AG10803 (cell line): ENCODE results near the gene JPH3.

Experiments
- DNase-seq: peaks from one replicate; pipeline ENCODE4 v3.0.0; 2010; ENCODE audit warnings: low read depth
- H3K4me3 ChIP-seq: 2 replicates; pipeline ENCODE4 v1.5.1; 2011; ENCODE audit warnings: mild to moderate bottlenecking, low read length, control low read depth
- TF ChIP-seq, protein P1 (sequence below): conservative IDR thresholded peaks from 2 replicates; pipeline ENCODE4 v1.5.1; 2011; ENCODE audit warnings: mild to moderate bottlenecking, low read length, control low read depth, inconsistent platforms

Gene JPH3

GRCh38 chr16:87687126-87687910 is 85.0 kb downstream of the JPH3 start:
- peak; percentile 29 for DNase-seq
- TF ChIP-seq, protein P1, sequence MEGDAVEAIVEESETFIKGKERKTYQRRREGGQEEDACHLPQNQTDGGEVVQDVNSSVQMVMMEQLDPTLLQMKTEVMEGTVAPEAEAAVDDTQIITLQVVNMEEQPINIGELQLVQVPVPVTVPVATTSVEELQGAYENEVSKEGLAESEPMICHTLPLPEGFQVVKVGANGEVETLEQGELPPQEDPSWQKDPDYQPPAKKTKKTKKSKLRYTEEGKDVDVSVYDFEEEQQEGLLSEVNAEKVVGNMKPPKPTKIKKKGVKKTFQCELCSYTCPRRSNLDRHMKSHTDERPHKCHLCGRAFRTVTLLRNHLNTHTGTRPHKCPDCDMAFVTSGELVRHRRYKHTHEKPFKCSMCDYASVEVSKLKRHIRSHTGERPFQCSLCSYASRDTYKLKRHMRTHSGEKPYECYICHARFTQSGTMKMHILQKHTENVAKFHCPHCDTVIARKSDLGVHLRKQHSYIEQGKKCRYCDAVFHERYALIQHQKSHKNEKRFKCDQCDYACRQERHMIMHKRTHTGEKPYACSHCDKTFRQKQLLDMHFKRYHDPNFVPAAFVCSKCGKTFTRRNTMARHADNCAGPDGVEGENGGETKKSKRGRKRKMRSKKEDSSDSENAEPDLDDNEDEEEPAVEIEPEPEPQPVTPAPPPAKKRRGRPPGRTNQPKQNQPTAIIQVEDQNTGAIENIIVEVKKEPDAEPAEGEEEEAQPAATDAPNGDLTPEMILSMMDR: no peak
- H3K4me3 ChIP-seq: no peak overlapping the region

GRCh38 chr16:87687998-87688529 is 85.8 kb downstream of the JPH3 start:
- TF ChIP-seq, protein P1: no peak
- no peak for DNase-seq
- no peak overlapping the region for H3K4me3 ChIP-seq

DNA sequence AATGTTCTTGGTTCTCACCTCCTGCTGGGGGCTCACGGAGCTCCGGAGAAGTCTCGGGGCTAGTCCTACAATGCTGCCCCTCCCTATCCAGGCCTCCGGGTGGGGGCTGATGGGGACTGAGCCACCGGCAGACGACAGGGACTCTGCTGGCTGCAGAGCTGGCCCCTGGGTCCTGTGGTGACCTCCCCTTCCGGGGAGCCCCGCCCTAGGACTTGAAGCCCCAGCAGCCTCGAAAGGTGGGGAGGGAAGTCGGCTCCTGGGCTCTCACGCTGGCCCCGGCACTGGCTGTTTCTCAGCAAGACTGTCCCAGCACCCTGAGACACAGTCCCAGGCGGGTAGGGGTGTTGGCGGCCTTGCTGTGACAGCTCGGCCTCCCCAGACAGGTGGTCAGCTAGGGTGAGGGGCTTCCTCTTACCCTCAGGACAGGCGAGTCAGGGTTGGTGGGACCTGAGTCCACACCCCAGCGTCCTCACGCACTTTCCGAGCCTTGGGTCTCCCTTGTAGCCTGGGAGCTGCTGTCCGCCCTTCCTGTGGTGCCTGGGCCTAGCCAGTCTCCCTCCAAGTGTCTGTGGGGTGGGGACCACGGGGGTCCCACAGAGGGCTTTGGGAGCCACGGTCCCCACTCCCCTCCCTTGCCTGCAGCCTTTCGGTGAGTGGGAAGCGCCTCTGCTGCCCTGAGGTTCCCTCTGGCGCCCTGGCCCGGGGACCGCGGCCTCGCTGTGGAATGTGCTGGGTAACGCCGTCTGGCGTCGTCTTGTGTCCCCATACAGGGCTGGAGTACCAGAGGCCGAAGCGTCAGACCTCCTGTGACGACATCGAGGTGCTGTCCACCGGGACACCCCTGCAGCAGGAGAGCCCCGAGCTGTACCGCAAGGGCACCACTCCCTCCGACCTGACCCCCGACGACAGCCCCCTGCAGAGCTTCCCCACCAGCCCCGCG is 86.8 kb downstream of the JPH3 start:
- no peak for DNase-seq
- TF ChIP-seq, protein P1: no peak
- no peak overlapping the region for H3K4me3 ChIP-seq

- TF ChIP-seq, protein P1: no peak
- no peak for DNase-seq
- no peak overlapping the region for H3K4me3 ChIP-seq
These were observed 87.7 kb downstream of the JPH3 start for GRCh38 chr16:87689956-87690465.

DNA sequence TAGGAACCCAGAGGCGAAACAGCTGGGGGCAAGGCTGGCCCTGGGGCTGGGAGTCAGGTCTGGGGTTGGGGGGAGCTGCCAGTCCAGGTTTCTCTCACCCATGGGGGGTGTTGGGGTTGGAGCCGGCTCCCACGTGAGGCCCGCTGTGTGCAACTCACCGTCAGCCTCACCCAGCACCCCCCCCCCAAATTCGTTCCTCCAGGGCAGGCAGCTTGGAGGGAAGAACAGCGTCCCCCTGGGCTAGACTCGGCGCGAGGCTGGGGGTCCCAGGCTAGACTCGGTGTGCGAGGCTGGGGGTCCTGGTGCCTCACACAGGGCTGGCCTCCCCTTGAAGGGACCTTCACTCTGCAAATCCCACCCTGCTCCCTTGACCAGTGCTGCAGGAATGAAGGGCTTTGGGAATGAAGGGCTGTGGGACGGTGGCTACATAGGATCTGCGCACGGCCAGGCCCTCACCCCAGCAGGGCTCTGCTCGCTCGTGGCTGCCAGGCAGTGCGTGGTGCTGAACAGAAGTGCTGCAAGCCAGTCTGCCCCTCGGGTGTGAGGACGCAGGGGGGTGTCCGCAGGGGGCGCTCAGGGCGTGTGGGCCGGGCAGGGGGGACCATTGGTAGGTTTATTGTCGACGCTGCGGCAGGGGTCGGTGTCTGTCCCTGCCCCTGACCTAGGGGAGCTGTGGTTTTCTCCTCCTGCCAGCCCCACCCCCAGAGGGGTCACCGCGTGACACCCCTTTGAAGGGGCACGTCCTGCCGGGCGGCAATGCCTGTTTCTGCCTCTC is 88.8 kb downstream of the JPH3 start:
- no peak overlapping the region for H3K4me3 ChIP-seq
- DNase-seq: no peak
- TF ChIP-seq, protein P1: no peak

GRCh38 chr16:87691686-87692079 is 89.4 kb downstream of the JPH3 start:
- H3K4me3 ChIP-seq: no peak overlapping the region
- DNase-seq: no peak
- TF ChIP-seq, protein P1: no peak
